Esophagus squamous epithelium (tissue), 4 donors: ENCODE measurements around the gene PRELID1.

Experiments used
- CTCF ChIP-seq, 6 experiments: fragments of 450-650 bp in 4 of 6; fragments of 200-600 bp in 2 of 6; sonication (generic) in 2 of 6; IDR thresholded peaks; one replicate each; pipeline ENCODE4 v1.5.1; 2016 to 2019; ENCODE audit warnings: antibody characterized with exemption in 6 of 6, mild to moderate bottlenecking in 4 of 6, moderate library complexity in 4 of 6
- POLR2A ChIP-seq, 4 donors: fragments of 450-650 bp; IDR thresholded peaks; one replicate each; pipeline ENCODE4 v1.6.1; 2017; ENCODE audit warnings: antibody characterized with exemption in 4 of 4, mild to moderate bottlenecking in 4 of 4, moderate library complexity in 3 of 4

DNA sequence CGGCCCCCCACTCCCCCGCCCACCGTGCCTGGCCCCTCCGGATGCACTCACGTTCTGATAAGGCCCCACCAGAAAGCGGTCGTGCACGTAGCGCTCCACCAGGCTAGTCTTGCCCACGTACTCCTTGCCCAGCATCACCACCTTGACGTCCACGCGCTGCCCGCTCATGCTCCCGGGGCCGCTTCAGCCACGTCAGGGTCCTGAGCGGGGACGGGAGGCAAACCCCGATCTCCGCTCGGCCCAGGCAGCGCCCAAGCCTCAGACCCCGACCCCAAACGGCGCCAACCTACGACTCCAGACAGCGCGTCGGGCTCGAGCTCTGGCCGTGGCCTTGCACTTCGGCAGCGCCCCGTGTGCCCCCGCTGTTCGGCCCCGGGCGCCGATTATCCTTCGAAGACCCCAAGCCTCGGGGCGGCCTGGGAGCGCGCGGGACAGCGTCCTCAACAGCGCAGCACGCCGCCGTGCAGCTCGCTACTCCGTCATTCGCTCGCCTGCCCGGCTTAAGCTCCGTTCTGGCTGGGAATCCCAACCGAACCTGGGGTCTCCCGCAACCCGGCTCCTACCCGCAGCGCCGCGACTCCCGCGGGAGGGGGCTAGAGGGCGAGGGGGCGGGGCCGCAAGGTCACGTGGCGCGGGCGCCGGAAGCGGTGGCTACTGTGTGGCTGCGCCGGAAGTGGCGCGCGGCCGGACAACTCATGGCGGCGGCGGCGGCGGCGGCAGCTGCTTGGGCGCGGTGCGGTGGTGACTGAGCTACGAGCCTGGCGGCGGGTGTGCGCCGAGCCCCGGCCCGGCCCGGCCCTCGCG is at the start of gene PRELID1, which contains the start of gene RAB24:
- peak in 2 of 6 experiments; percentile 15 to 25 for TF ChIP-seq CTCF (IDR thresholded peaks at IDR 0.05)
- peak in 3 of 4 donors; percentile 55 to 79 (median 74) for TF ChIP-seq POLR2A (IDR thresholded peaks at IDR 0.05)
